Esophagus (tissue), 2 donors: Measurements from ENCODE around the gene C16orf96. TPM values are rescaled to one million over a fixed set of nuclear protein-coding genes. Genes with fewer than 3 reads are reported as not detected.

Source experiments
- H3K27ac ChIP-seq, 2 donors: one replicate each; pipeline ENCODE4 v1.5.1; 2013; ENCODE audit warnings: low read depth in 2 of 2, mild to moderate bottlenecking in 2 of 2, inconsistent platforms in 1 of 2, low read length in 1 of 2, moderate library complexity in 1 of 2
- H3K27me3 ChIP-seq, 2 donors: one replicate each; pipeline ENCODE4 v1.6.1; 2013; ENCODE audit warnings: low read length in 2 of 2, control low read depth in 1 of 2, mild to moderate bottlenecking in 1 of 2; ENCODE audit not compliant: insufficient read depth in 2 of 2, control insufficient read depth in 1 of 2
- H3K36me3 ChIP-seq, 2 donors: one replicate each; pipeline ENCODE4 v1.6.1; 2013; ENCODE audit warnings: low read length in 1 of 2; ENCODE audit not compliant: control insufficient read depth in 2 of 2, insufficient read depth in 2 of 2
- H3K4me1 ChIP-seq, 2 donors: one replicate each; pipeline ENCODE4 v1.6.1; 2013; ENCODE audit warnings: low read length in 1 of 2; ENCODE audit not compliant: control insufficient read depth in 2 of 2, insufficient read depth in 2 of 2
- H3K4me3 ChIP-seq, 2 donors: one replicate each; pipeline ENCODE4 v1.5.1; 2013; ENCODE audit warnings: low read length in 2 of 2, mild to moderate bottlenecking in 2 of 2, low read depth in 1 of 2, moderate library complexity in 1 of 2
- H3K9me3 ChIP-seq, 2 donors: one replicate each; pipeline ENCODE4 v1.6.1; 2013; ENCODE audit warnings: mild to moderate bottlenecking in 2 of 2, low read depth in 1 of 2, low read length in 1 of 2, moderate library complexity in 1 of 2; ENCODE audit not compliant: control insufficient read depth in 2 of 2, insufficient read depth in 1 of 2
- WGBS, 2 donors: extraction: QIAGEN DNeasy Blood & Tissue Kit; methylation state at CpG; one replicate each; pipeline ENCODE4 v1.1.7; 2013; 5-methylcytosine and 5-hydroxymethylcytosine counted together
- polyA plus RNA-seq, 2 donors: library from polyadenylated mRNA; stranded (reverse); fragments of 200-250 nt; gene quantifications; one replicate each; pipeline ENCODE4 v1.2.3, GENCODE V29; 2013
- donor health status: healthy with polysubstance abuse.
- donor health status: Bipolar disorder and iron deficiency.

The C16orf96 gene
- polyA plus RNA-seq, 2 donors, result 0.04 to 0.08 TPM

- Histone ChIP-seq H3K27ac (no peak overlapping the region), H3K36me3 (peaks cover 20 to 35% of the 10 kb centered on the region in 2 donors), H3K4me1 (no peaks in the 10 kb centered on the region), H3K27me3 (no peaks in the 10 kb centered on the region), H3K4me3 (no peak overlapping the region), H3K9me3 (no peaks in the 10 kb centered on the region)
- 88 to 93% methylated on average over 25 of the region's 25 CpGs for WGBS, 2 donors
Measured at GRCh38 chr16:4649744-4650442, 93.8 kb downstream of the C16orf96 start.

Other genes starting within 250 kb of the C16orf96 start
- 1 to 10 TPM; 1.2 to 1.6 TPM for gene GLIS2, start 240.3 kb upstream of the C16orf96 start, polyA plus RNA-seq
- gene PAM16, start 205.0 kb upstream of the C16orf96 start, polyA plus RNA-seq, result 10 to 100 TPM; 48.2 to 86.1 TPM
- gene VASN, start 184.5 kb upstream of the C16orf96 start, polyA plus RNA-seq, result 10 to 100 TPM; 25.5 to 32.7 TPM
- gene CORO7, start 139.7 kb upstream of the C16orf96 start, polyA plus RNA-seq, result 10 to 100 TPM; 11.6 to 12.8 TPM
- 10 to 100 TPM; 20.5 to 27.8 TPM for gene DNAJA3, start 130.5 kb upstream of the C16orf96 start, polyA plus RNA-seq
- gene NMRAL1, start 81.7 kb upstream of the C16orf96 start, polyA plus RNA-seq, result 10 to 100 TPM; 39.8 to 40.7 TPM
- gene HMOX2, start 79.9 kb upstream of the C16orf96 start, polyA plus RNA-seq, result 10 to 100 TPM; 77.1 to 85.9 TPM
- gene CDIP1, start 17.6 kb upstream of the C16orf96 start, polyA plus RNA-seq, result 10 to 100 TPM; 12.0 to 12.1 TPM
- 10 to 100 TPM; 18.6 to 34.7 TPM for gene UBALD1, start 58.5 kb downstream of the C16orf96 start, polyA plus RNA-seq
- 10 to 100 TPM; 10.9 to 15.1 TPM for gene MGRN1, start 68.5 kb downstream of the C16orf96 start, polyA plus RNA-seq
- 10 to 100 TPM; 18.5 to 29.3 TPM for gene NUDT16L1, start 137.2 kb downstream of the C16orf96 start, polyA plus RNA-seq
- gene ANKS3, start 177.9 kb downstream of the C16orf96 start, polyA plus RNA-seq, result 10 to 100 TPM in 1 of 2 donors, 1 to 10 TPM in 1; 9.3 to 26.8 TPM
- under 1 TPM; 0.39 to 0.81 TPM for gene DNAAF8, start 178.2 kb downstream of the C16orf96 start, polyA plus RNA-seq
- gene ZNF500, start 210.8 kb downstream of the C16orf96 start, polyA plus RNA-seq, result 1 to 10 TPM; 4.4 to 8.9 TPM
- gene SEPTIN12, start 232.0 kb downstream of the C16orf96 start, polyA plus RNA-seq, result under 1 TPM in 1 of 2 donors, not detected in 1; 0.07 TPM
- gene SMIM22, start 239.0 kb downstream of the C16orf96 start, polyA plus RNA-seq, result 10 to 100 TPM; 20.1 to 28.6 TPM
- gene ROGDI, start 246.3 kb downstream of the C16orf96 start, polyA plus RNA-seq, result 10 to 100 TPM; 28.7 to 49.5 TPM